Measurements from ENCODE around the gene C1orf56. TPM values are rescaled to one million over a fixed set of nuclear protein-coding genes. Genes with fewer than 3 reads are reported as not detected.

The C1orf56 gene
- total RNA-seq, 1 donor: 5.4 TPM

DNA sequence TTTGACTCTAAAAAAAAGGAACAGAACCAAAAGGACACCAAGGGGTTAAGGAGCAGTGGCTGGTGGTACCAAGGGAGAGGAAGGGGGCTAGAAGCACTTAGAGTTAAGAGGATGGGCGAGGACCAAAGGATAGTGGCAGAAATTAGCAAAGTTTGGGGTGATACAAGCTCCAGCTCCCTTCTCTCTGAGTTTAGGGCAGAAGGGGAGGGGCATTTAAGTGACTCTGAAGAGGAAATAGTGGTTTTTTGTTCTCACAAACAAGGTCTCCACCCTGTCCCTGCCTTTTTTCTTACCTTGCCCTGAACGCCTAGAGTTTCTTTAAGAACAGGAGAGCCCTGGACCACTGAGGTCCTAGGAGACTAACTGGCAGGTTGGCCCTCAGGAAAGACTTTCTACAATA is 8.6 kb downstream of the C1orf56 start:
- H3K27ac ChIP-seq (ENCODE audit: low read depth, low read length): peak overlapping the region; percentile 53
- H3K27me3 ChIP-seq (ENCODE audit: insufficient read depth, low read length): no peaks in the 10 kb centered on the region
- H3K4me2 ChIP-seq (ENCODE audit: insufficient read depth, low read length): peak overlapping the region; percentile 66
- peaks cover 49% of the 10 kb centered on the region for H4K20me1 ChIP-seq (ENCODE audit: insufficient read depth, low read length)
- TF ChIP-seq, protein P1, sequence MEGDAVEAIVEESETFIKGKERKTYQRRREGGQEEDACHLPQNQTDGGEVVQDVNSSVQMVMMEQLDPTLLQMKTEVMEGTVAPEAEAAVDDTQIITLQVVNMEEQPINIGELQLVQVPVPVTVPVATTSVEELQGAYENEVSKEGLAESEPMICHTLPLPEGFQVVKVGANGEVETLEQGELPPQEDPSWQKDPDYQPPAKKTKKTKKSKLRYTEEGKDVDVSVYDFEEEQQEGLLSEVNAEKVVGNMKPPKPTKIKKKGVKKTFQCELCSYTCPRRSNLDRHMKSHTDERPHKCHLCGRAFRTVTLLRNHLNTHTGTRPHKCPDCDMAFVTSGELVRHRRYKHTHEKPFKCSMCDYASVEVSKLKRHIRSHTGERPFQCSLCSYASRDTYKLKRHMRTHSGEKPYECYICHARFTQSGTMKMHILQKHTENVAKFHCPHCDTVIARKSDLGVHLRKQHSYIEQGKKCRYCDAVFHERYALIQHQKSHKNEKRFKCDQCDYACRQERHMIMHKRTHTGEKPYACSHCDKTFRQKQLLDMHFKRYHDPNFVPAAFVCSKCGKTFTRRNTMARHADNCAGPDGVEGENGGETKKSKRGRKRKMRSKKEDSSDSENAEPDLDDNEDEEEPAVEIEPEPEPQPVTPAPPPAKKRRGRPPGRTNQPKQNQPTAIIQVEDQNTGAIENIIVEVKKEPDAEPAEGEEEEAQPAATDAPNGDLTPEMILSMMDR (IDR thresholded peaks at IDR 0.05; ENCODE audit: extremely low read depth, low read depth, low read length): no peak
- peaks cover 73% of the 10 kb centered on the region for H3K79me2 ChIP-seq (ENCODE audit: insufficient read depth, low read length)
- peak overlapping the region; percentile 13 for H3K4me3 ChIP-seq (ENCODE audit: insufficient read depth, low read length)
- peaks cover 59% of the 10 kb centered on the region for H3K36me3 ChIP-seq (ENCODE audit: insufficient read depth, low read length)
- no peaks in the 10 kb centered on the region for H3K9me3 ChIP-seq (ENCODE audit: low read depth, low read length)
- H3K4me1 ChIP-seq (ENCODE audit: insufficient read depth, low read length): peaks cover 31% of the 10 kb centered on the region
- DNase-seq (ENCODE audit: insufficient read length, low spot score, missing footprints): no peak
- no peak overlapping the region for H2AFZ ChIP-seq (ENCODE audit: low read length)

DNA sequence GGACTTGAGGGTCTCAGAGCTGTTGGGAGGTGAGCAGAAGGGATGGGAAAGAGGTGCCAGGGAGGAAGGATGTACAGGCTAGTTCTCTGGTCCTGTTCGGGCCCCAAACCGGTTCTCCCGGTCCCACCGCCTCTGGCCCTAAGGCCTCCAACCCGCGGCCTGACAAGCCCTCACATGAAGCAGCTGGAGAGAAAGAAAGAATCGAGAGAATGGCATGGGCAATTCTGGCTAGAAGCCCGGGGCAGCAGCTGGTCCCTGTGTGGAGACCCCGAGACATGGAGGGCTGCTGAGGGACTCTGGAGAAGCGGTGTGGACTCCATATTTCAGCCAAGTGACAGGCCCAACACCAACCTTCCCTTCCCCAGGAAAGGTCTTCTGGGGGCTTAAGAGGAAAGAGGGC is 11.1 kb downstream of the C1orf56 start:
- peaks cover 44% of the 10 kb centered on the region for H4K20me1 ChIP-seq (ENCODE audit: insufficient read depth, low read length)
- H3K27ac ChIP-seq (ENCODE audit: low read depth, low read length): peak overlapping the region; percentile 94

DNA sequence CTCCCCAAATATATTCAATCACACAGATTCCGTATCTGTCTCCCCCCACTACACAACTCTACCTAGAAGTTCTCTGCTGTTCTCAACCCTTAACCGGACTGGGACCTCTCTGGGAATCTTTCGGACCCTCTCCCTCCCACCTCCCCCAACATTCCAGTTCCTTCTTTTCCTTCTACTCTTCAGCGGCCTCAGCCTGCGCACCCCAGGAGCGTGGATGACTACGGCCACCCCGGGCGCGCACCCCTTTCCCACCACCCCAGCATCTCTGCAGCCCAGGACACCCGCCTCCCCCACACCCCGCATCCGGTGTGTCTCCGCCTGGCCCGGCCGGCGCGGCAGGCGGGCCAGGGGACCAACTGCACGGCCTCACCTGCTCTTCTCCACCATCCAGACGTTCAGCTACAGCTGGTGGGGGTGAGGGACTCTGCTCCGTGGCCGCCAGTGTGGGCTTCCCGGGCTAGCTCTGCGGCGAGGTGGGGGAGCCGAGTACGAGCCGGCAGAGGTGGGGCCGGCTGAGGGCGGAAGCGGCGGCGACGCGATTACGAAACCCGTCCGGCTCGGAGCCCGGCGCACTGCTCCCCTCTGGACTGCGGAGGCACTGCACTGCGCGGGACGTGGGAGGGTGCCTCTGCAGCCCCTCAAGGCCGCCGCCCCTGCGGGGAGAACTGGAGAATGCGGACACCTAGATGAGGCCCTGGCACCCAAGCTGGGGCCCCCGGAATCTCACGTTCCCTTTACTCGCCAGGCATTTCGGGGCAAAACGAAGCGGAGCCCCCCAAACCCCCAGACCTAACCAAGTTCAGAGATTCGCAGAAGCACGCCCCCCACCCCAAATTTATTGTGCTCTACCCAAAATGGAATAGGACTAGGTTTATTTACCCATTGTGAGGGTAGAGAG is 11.8 kb downstream of the C1orf56 start, which contains the start of gene CDC42SE1:
CDC42SE1 (minus strand) TSS at position 514 of the 898 bp plus-strand sequence. CDS start 3,892 bp downstream, outside the sequence.
- Histone ChIP-seq H3K79me2 (ENCODE audit: insufficient read depth, low read length) (peaks cover 88% of the 10 kb centered on the region), H3K4me3 (ENCODE audit: insufficient read depth, low read length) (peak within 1 kb of the TSS; percentile 98), H3K36me3 (ENCODE audit: insufficient read depth, low read length) (peaks cover 27% of the 10 kb centered on the region), H2AFZ (ENCODE audit: low read length) (peak within 1 kb of the TSS; percentile 95), H3K9me3 (ENCODE audit: low read depth, low read length) (no peaks in the 10 kb centered on the region), H4K20me1 (ENCODE audit: insufficient read depth, low read length) (peaks cover 40% of the 10 kb centered on the region), H3K27me3 (ENCODE audit: insufficient read depth, low read length) (no peaks in the 10 kb centered on the region), H3K4me1 (ENCODE audit: insufficient read depth, low read length) (peaks cover 43% of the 10 kb centered on the region), H3K4me2 (ENCODE audit: insufficient read depth, low read length) (peak within 1 kb of the TSS; percentile 100), H3K27ac (ENCODE audit: low read depth, low read length) (peak within 1 kb of the TSS; percentile 94)
- DNase-seq (ENCODE audit: insufficient read length, low spot score, missing footprints): peak; percentile 96
- TF ChIP-seq, protein P1 (IDR thresholded peaks at IDR 0.05; ENCODE audit: extremely low read depth, low read depth, low read length): peak; percentile 50

More for the DNA sequence above, 11.1 kb downstream of the C1orf56 start:
- peak overlapping the region; percentile 100 for H3K4me2 ChIP-seq (ENCODE audit: insufficient read depth, low read length)
- no peaks in the 10 kb centered on the region for H3K9me3 ChIP-seq (ENCODE audit: low read depth, low read length)
- H3K27me3 ChIP-seq (ENCODE audit: insufficient read depth, low read length): no peaks in the 10 kb centered on the region
- TF ChIP-seq, protein P1 (IDR thresholded peaks at IDR 0.05; ENCODE audit: extremely low read depth, low read depth, low read length): no peak
- peak overlapping the region; percentile 98 for H3K4me3 ChIP-seq (ENCODE audit: insufficient read depth, low read length)
- no peak for DNase-seq (ENCODE audit: insufficient read length, low spot score, missing footprints)
- peaks cover 43% of the 10 kb centered on the region for H3K4me1 ChIP-seq (ENCODE audit: insufficient read depth, low read length)
- H3K36me3 ChIP-seq (ENCODE audit: insufficient read depth, low read length): peaks cover 33% of the 10 kb centered on the region
- peaks cover 88% of the 10 kb centered on the region for H3K79me2 ChIP-seq (ENCODE audit: insufficient read depth, low read length)
- H2AFZ ChIP-seq (ENCODE audit: low read length): peak overlapping the region; percentile 15

Measured in osteoblast (primary cell).